K562 (cell line): ENCODE results near the gene CYP46A1. TPM values are rescaled to one million over a fixed set of nuclear protein-coding genes. Genes with fewer than 3 reads are reported as not detected.

Experiments used
- ATAC-seq: fragments of 200-7000 bp; cut with Tn5 transposase; 3 replicates; pipeline ENCODE4 v1.9.1; 2020; ENCODE audit warnings: moderate library complexity
- BruUV-seq: library from RNA; stranded (reverse); fragments of 400-500 nt; replicated peaks from 2 replicates; lab custom pipeline; 2021; lab: Mats Ljungman, UMichigan
- CTCF ChIA-PET: fragments of 300-600 bp; formaldehyde crosslinking; extraction: SDS; loops from one replicate; lab custom pipeline; 2021; ENCODE audit warnings: low intra/inter-chr PET ratio; lab: Yijun Ruan, JAX
- POLR2A ChIA-PET: fragments of 300-600, 350-650 bp; sonication (Branson Sonifier 250); formaldehyde crosslinking; extraction: SDS; loops from one replicate; lab custom pipeline; 2021; ENCODE audit warnings: antibody characterized with exemption, inconsistent platforms; lab: Yijun Ruan, JAX
- DNase-seq, 4 experiments: peaks; one replicate each; pipeline versions ENCODE4 v3.0.0 to v3.0.0-alpha.2; 2011 to 2018; ENCODE audit warnings: low spot score in 3 of 4, mixed read lengths in 3 of 4; ENCODE audit errors: extremely low read depth in 1 of 4
- FAIRE-seq: peaks from 2 replicates; lab custom pipeline; 2011; peaks lifted over from hg19 to GRCh38; lab: Jason Lieb, UNC
- H2AFZ ChIP-seq: 2 replicates; pipeline ENCODE4 v1.6.0; 2011; ENCODE audit warnings: low read depth, low read length, control low read depth, inconsistent platforms
- H3K27ac ChIP-seq: fragments of 200-600 bp; 3 replicates; pipeline ENCODE4 v1.8.0; 2011; ENCODE audit warnings: low read depth, mild to moderate bottlenecking, control low read depth, inconsistent platforms, low read length, moderate library complexity, mixed read lengths; ENCODE audit errors: extremely low read depth
- H3K27me3 ChIP-seq, 2 experiments: fragments of 300-600 bp in 1 of 2; 2 replicates in 1 of 2; 3 replicates in 1 of 2; pipeline versions ENCODE4 v1.6.0 to v1.8.0; 2011; ENCODE audit warnings: inconsistent platforms in 2 of 2, low read length in 2 of 2, mild to moderate bottlenecking in 1 of 2, mixed read lengths in 1 of 2, moderate library complexity in 1 of 2; ENCODE audit not compliant: control insufficient read depth in 2 of 2, insufficient read depth in 2 of 2
- H3K36me3 ChIP-seq: fragments of 300-600 bp; 3 replicates; pipeline ENCODE4 v1.8.0; 2011; ENCODE audit warnings: mild to moderate bottlenecking, low read length, inconsistent platforms; ENCODE audit not compliant: control insufficient read depth, insufficient read depth
- H3K4me1 ChIP-seq, 2 experiments: fragments of 200-600 bp in 1 of 2; replicated peaks in 1 of 2; 2 replicates in 1 of 2; 3 replicates in 1 of 2; pipeline versions ENCODE4 v1.5.1 to v1.8.0; 2011; ENCODE audit warnings: inconsistent platforms in 2 of 2, low read length in 2 of 2, mild to moderate bottlenecking in 1 of 2, mixed read lengths in 1 of 2, moderate library complexity in 1 of 2; ENCODE audit not compliant: control insufficient read depth in 2 of 2, insufficient read depth in 2 of 2
- H3K4me2 ChIP-seq: 2 replicates; pipeline ENCODE4 v1.6.1; 2011; ENCODE audit warnings: low read length, control low read depth, inconsistent platforms, mixed read lengths; ENCODE audit not compliant: insufficient read depth
- H3K4me3 ChIP-seq: fragments of 200-600 bp; sonication (generic), shearing (Covaris generic); 2 replicates; pipeline ENCODE4 v1.5.1; 2016; ENCODE audit warnings: control low read depth, inconsistent platforms
- H3K79me2 ChIP-seq: fragments of 200-600 bp; 3 replicates; pipeline ENCODE4 v1.8.0; 2011; ENCODE audit warnings: low read length, inconsistent platforms; ENCODE audit not compliant: control insufficient read depth, insufficient read depth
- H3K9ac ChIP-seq, 2 experiments: 2 replicates each; pipeline versions ENCODE4 v1.6.0 to v1.6.1; 2011; ENCODE audit warnings: low read depth in 2 of 2, low read length in 2 of 2, control low read depth in 1 of 2, inconsistent platforms in 1 of 2, mild to moderate bottlenecking in 1 of 2, mixed read lengths in 1 of 2; ENCODE audit not compliant: insufficient read depth in 1 of 2
- H3K9me1 ChIP-seq: one replicate; pipeline ENCODE4 v1.6.0; 2011; ENCODE audit warnings: inconsistent platforms, mild to moderate bottlenecking, low read length, moderate library complexity; ENCODE audit not compliant: control insufficient read depth, insufficient read depth
- H3K9me3 ChIP-seq: replicated peaks from 2 replicates; pipeline ENCODE4 v1.5.1; 2011; ENCODE audit warnings: low read depth, low read length, inconsistent platforms; ENCODE audit not compliant: control insufficient read depth, insufficient read depth
- H4K20me1 ChIP-seq: replicated peaks from 2 replicates; pipeline ENCODE4 v1.6.1; 2011; ENCODE audit warnings: low read length, inconsistent platforms, mixed read lengths; ENCODE audit not compliant: control insufficient read depth, insufficient read depth
- CTBP1 ChIP-seq: fragments of 450-650 bp; IDR thresholded peaks from 2 replicates; pipeline ENCODE4 v1.6.1; 2016; ENCODE audit warnings: borderline replicate concordance
- HDGF ChIP-seq: fragments of 450-650 bp; IDR thresholded peaks from 2 replicates; pipeline ENCODE4 v1.6.1; 2016
- HNRNPL ChIP-seq: fragments of 200-400 bp; formaldehyde crosslinking; IDR thresholded peaks from 2 replicates; pipeline ENCODE4 v1.6.1; 2017; ENCODE audit warnings: low read depth, mild to moderate bottlenecking, low read length
- MAFG ChIP-seq: fragments of 450-650 bp; conservative IDR thresholded peaks from 2 replicates; pipeline ENCODE4 v1.6.1; 2016; ENCODE audit warnings: missing genetic modification characterization, missing compliant biosample characterization
- RFX7 ChIP-seq: fragments of 250-450 bp; sonication (Bioruptor Pico); IDR thresholded peaks from 2 replicates; pipeline ENCODE4 v1.5.1; 2021; ENCODE audit warnings: mild to moderate bottlenecking
- SETDB1 ChIP-seq: IDR thresholded peaks from one replicate; pipeline ENCODE4 v1.6.1; 2012; ENCODE audit warnings: low read length, control low read depth, inconsistent platforms
- TBP ChIP-seq: optimal IDR thresholded peaks from 2 replicates; pipeline ENCODE3; 2011; ENCODE audit warnings: low read depth, low read length, improper control_type of control experiment
- ZNF133 ChIP-seq: fragments of 250-450 bp; sonication (Bioruptor Pico); IDR thresholded peaks from 2 replicates; pipeline ENCODE4 v1.4.0; 2020; ENCODE audit warnings: mild to moderate bottlenecking
- WGBS: fragments of 100-300 bp; shearing (Covaris generic); methylation state at CpG from one replicate; pipeline ENCODE4 v1.1.6; 2016; ENCODE audit warnings: low coverage, mixed read lengths; ENCODE audit not compliant: insufficient coverage; ENCODE audit errors: missing lambda C conversion rate; 5-methylcytosine and 5-hydroxymethylcytosine counted together
- in situ Hi-C: fragments of 300-500 bp; cut with MboI; formaldehyde crosslinking; loops from 4 replicates; pipeline ENCODE4 v1.15.0; 2018; ENCODE audit warnings: inconsistent platforms, mixed read lengths
- intact Hi-C: fragments of 100-400 bp; cut with micrococcal nuclease; formaldehyde crosslinking; loops from 2 replicates; pipeline ENCODE4 v1.14.2; 2022
- polyA plus RNA-seq, 8 experiments: library from polyadenylated mRNA; depleted of rRNA in 4 of 8; stranded (reverse) in 5 of 8; unstranded in 3 of 8; fragments of >200 nt; fragmentation: Nextera tagmentation in 2 of 8; fragmentation: Illumina TruSeq in 1 of 8; extraction: Ambion mirVana in 2 of 8; extraction: Trizol in 1 of 8; gene quantifications; 2 replicates each; pipeline versions ENCODE4 v1.2.1 to v1.2.3, GENCODE V29; 2011 to 2014; ENCODE audit warnings: inconsistent platforms in 1 of 8, missing spikeins in 1 of 8
- total RNA-seq, 7 experiments: library from RNA; depleted of rRNA in 6 of 7; stranded (reverse); fragments of >200 nt in 6 of 7; fragmentation: Illumina TruSeq in 2 of 7; extraction: Trizol in 2 of 7; gene quantifications; 2 replicates each; pipeline versions ENCODE4 v1.2.1 to v1.2.3, GENCODE V29; 2011 to 2021; ENCODE audit warnings: low replicate concordance in 1 of 7
- TF ChIP-seq, protein P1 (sequence below): fragments of 250-450 bp; sonication (Bioruptor Pico); IDR thresholded peaks from 2 replicates; pipeline ENCODE4 v1.8.0; 2022; ENCODE audit warnings: inconsistent platforms

Gene CYP46A1
- total and polyA plus RNA-seq, 9 of the 15 experiments (the other 6 are each of a cell fraction or from before 2014, with no cell fraction given), result not detected

DNA sequence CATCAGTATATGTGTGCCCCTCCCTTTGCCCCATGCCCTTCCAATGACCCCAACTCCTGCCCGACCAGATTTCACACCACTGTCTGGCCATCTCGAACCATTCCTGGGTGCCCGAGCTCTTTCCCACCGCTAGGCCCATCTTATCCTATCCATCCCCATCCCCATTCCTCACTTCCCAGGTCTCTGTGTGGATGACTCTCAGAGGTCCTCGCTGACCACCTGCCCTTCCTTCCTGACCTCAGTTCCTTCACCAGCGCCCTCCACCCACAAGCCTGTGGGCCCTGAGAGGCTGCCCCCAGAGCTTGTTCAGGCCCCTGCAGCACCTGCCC lies 49.1 kb downstream of the CYP46A1 start:
- DNase-seq (no peak), ATAC-seq (no peak), FAIRE-seq (no peak)
- H4K20me1 ChIP-seq, result no peaks in the 10 kb centered on the region; the same call in 1 of the 2 replicates
- no peaks in the 10 kb centered on the region for H3K9me1 ChIP-seq
- TF ChIP-seq MAFG (tag), result no peak
- TF ChIP-seq CTBP1, result no peak
- TF ChIP-seq RFX7 (CRISPR knock-in tag), result no peak
- no peak for TF ChIP-seq SETDB1
- no peak for TF ChIP-seq HDGF
- TF ChIP-seq HNRNPL, result no peak
- TF ChIP-seq, protein P1, sequence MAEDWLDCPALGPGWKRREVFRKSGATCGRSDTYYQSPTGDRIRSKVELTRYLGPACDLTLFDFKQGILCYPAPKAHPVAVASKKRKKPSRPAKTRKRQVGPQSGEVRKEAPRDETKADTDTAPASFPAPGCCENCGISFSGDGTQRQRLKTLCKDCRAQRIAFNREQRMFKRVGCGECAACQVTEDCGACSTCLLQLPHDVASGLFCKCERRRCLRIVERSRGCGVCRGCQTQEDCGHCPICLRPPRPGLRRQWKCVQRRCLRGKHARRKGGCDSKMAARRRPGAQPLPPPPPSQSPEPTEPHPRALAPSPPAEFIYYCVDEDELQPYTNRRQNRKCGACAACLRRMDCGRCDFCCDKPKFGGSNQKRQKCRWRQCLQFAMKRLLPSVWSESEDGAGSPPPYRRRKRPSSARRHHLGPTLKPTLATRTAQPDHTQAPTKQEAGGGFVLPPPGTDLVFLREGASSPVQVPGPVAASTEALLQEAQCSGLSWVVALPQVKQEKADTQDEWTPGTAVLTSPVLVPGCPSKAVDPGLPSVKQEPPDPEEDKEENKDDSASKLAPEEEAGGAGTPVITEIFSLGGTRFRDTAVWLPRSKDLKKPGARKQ (CRISPR knock-in tag), result no peak
- no peak for TF ChIP-seq TBP
- no peak for TF ChIP-seq ZNF133 (CRISPR knock-in tag)
- no peak overlapping the region for H3K9ac ChIP-seq
- H3K27ac ChIP-seq, result no peak overlapping the region
- H3K9me3 ChIP-seq, result no peaks in the 10 kb centered on the region
- H3K4me1 ChIP-seq, result peaks cover 0 to 33% of the 10 kb centered on the region in 2 experiments; a peak in 2 of 5 replicates
- CTCF ChIA-PET, result no interaction called here
- H3K36me3 ChIP-seq, result no peaks in the 10 kb centered on the region
- POLR2A ChIA-PET, result interaction anchor here (0.6 kb wide), 1 partner anchor 66 kb away, joined by 3 read pairs; no protein-coding TSS in a partner anchor
- H3K79me2 ChIP-seq, result no peaks in the 10 kb centered on the region
- intact Hi-C loops, result no loop called here
- no peak overlapping the region for H3K4me2 ChIP-seq
- 7% methylated on average over 2 of the region's 6 CpGs for WGBS
- H3K27me3 ChIP-seq, result peaks cover 4 to 71% of the 10 kb centered on the region in 2 experiments; a peak in 4 of 5 replicates
- no TSS peak for BruUV-seq
- H2AFZ ChIP-seq, result no peak overlapping the region
- in situ Hi-C loops, result no loop called here
- no peak overlapping the region for H3K4me3 ChIP-seq
